Measurements from ENCODE around the gene MMEL1.
A peak's percentile ranks its signal among the peaks of the same experiment; 100 is the strongest.

MMEL1 gene

DNA sequence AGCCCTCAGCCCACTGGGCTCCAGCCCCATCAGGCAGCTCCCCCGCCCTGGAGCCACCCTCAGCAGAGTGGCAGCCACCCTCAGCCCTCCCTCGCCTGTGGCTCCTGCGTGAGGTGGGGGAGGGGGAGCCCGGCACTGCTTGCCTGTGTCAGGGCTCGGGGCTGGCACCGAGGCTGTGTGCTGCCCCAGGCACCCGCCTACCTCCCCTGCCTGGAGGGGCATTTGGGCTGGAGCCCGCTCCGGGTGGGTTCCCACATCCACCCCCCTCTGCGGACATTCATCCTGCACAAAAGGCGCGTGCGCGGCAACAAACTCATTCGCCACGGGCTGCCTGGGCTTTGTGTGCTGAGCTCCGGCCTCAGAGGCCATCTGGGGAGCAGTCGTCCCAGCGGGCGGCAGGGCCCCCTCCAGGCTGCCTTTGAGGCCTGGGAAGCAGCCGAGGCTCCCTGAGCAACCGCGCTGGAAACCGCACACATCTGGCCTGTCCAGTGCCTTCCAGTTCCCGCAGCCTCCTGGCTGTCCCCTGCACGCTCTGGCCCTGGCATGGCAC lies 89.2 kb downstream of the MMEL1 start:
- peak overlapping the region; percentile 83 for H3K27ac ChIP-seq
- no peak for DNase-seq (ENCODE audit: low spot score)
- CTCF ChIA-PET, result interaction anchor here (1.7 kb wide), 1 partner anchor 11 kb away, joined by 6 read pairs; no protein-coding TSS in a partner anchor
- TF ChIP-seq, protein P1, sequence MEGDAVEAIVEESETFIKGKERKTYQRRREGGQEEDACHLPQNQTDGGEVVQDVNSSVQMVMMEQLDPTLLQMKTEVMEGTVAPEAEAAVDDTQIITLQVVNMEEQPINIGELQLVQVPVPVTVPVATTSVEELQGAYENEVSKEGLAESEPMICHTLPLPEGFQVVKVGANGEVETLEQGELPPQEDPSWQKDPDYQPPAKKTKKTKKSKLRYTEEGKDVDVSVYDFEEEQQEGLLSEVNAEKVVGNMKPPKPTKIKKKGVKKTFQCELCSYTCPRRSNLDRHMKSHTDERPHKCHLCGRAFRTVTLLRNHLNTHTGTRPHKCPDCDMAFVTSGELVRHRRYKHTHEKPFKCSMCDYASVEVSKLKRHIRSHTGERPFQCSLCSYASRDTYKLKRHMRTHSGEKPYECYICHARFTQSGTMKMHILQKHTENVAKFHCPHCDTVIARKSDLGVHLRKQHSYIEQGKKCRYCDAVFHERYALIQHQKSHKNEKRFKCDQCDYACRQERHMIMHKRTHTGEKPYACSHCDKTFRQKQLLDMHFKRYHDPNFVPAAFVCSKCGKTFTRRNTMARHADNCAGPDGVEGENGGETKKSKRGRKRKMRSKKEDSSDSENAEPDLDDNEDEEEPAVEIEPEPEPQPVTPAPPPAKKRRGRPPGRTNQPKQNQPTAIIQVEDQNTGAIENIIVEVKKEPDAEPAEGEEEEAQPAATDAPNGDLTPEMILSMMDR (conservative IDR thresholded peaks at IDR 0.05; ENCODE audit: low read depth), result no peak
- POLR2A ChIA-PET (ENCODE audit: low non-redundant PET), result interaction anchor here (0.5 kb wide), 1 partner anchor 17 kb away, joined by 3 read pairs; the partner anchor contains the start of gene PANK4

DNA sequence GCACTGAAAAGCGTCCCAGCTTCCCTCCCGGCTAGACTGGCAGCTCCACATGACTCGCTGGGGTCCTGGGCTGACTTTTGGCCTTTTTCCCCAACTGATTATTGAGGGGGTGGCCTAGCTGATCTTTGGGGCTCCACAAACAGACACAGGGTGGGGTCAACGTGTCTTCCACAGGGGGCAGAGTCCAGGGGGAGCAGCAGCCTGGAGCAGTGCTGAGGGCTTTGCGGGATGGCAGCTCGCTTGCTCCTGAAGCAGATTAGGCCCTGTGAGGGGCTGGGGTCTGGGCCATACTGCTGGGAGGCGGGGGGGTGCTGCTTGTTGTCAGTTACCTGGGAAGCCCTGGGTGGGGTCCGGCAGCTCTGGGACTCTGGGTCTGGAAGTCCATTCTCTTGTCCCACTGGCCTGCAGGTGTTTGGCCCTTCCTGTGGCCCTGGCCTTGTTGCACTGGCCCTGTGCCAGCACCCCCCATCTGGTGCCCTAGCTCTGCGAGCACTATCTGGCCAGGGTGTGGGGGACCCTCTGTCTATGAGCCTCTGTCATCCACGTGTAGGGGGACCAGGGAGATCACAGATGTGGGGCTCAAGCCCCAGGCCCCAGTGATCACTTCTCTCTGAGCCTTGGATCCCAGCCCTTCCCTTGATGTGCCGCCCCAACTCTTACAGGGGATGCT lies 90.4 kb downstream of the MMEL1 start:
- ChIA-PET POLR2A (ENCODE audit: low non-redundant PET) (no interaction called here), CTCF (interaction anchor here (1.0 to 1.7 kb wide), 2 partner anchors 10 kb away, joined by 3 to 6 read pairs; no protein-coding TSS in a partner anchor)
- peak overlapping the region; percentile 83 for H3K27ac ChIP-seq

GRCh38 chr1:2541619-2542245 lies 91.1 kb downstream of the MMEL1 start:
- ChIA-PET CTCF (interaction anchor here (1.0 kb wide), 1 partner anchor 9 kb away, joined by 3 read pairs; no protein-coding TSS in a partner anchor), POLR2A (ENCODE audit: low non-redundant PET) (interaction anchor here (0.6 kb wide), 1 partner anchor 52 kb away, joined by 3 read pairs; no protein-coding TSS in a partner anchor)
- DNase-seq (ENCODE audit: low spot score), result no peak
- H3K27ac ChIP-seq, result peak overlapping the region; percentile 83
- TF ChIP-seq, protein P1 (conservative IDR thresholded peaks at IDR 0.05; ENCODE audit: low read depth), result no peak

More for the DNA sequence above, 90.4 kb downstream of the MMEL1 start:
- DNase-seq (ENCODE audit: low spot score), result no peak
- TF ChIP-seq, protein P1 (conservative IDR thresholded peaks at IDR 0.05; ENCODE audit: low read depth), result no peak

DNA sequence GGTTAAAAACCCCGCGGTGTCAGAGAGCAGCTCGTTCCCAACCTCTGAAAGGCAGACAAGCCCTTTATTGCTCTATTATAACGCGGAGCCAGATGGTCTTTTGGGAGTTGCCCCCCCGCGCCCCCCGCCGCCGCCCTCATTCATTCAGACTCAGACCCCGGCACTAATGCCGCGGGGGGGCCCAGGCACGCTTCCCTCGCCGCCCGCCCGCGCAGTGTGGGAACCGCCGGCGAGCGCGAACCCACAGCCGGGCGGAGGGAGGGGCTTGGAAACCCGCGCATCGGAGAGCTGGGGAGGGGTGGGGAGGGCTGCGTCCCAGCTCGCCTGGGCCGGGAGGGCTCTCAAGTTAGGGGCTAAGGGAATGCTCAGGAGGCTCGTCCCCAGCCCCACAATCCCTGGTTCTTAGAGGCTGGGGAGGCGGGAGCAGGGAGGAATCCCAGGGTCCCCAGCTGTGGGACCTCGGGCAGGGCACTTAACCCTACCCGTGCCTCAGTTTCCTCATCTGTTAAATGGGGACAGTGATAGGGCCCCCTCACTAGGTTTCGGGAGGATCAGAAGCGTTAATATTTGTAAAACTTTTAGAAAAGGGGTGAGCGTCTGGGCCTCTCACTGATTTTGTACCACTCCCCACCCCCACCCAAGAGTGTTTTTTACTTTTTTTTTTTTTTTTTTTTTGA lies 91.9 kb downstream of the MMEL1 start:
- DNase-seq (ENCODE audit: low spot score), result no peak
- ChIA-PET POLR2A (ENCODE audit: low non-redundant PET) (interaction anchor here (0.6 kb wide), 1 partner anchor 51 kb away, joined by 3 read pairs; no protein-coding TSS in a partner anchor), CTCF (no interaction called here)
- peak overlapping the region; percentile 83 for H3K27ac ChIP-seq
- TF ChIP-seq, protein P1 (conservative IDR thresholded peaks at IDR 0.05; ENCODE audit: low read depth), result no peak
